ENCODE results near the gene CACNA1H.

DNA sequence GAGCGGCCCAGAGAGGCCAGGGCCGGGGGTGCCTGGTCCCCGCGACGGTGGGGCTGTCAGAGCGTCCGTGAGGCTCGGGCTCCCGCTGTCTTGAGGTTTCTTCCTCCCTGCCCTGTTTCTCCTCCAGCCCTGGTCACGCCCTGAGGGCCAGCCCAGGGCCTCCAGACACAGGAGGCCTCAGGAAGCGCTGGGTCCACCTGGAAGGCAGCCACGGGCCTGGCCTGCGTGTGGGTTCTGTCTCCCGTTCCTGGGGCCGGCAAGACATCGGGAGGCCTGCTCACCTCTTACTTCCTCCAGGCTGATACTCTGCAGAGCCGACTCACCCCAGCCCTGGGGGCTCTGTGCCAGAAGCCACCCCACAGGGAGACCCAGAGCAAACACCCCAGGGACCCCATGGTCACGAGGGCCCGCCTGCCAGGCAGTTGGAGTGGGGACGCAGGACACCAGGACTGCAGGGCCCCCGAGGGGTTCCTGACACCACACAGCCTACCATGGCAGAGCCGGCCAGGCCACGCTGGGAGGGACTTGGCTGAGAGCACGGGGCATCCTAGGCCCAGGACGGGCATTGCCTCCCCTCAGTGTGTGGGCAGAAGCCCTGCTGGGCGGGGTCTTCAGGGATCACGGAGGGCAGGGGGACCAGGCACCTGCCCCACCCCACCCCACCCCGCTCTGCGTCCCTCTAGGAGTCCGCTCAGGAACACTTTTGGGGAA is 18.9 kb upstream of the CACNA1H start:
- TF ChIP-seq EP300 (IDR thresholded peaks at IDR 0.05) (no peak), POLR2A (IDR thresholded peaks at IDR 0.05) (no peak)
- TF ChIP-seq, protein P1, sequence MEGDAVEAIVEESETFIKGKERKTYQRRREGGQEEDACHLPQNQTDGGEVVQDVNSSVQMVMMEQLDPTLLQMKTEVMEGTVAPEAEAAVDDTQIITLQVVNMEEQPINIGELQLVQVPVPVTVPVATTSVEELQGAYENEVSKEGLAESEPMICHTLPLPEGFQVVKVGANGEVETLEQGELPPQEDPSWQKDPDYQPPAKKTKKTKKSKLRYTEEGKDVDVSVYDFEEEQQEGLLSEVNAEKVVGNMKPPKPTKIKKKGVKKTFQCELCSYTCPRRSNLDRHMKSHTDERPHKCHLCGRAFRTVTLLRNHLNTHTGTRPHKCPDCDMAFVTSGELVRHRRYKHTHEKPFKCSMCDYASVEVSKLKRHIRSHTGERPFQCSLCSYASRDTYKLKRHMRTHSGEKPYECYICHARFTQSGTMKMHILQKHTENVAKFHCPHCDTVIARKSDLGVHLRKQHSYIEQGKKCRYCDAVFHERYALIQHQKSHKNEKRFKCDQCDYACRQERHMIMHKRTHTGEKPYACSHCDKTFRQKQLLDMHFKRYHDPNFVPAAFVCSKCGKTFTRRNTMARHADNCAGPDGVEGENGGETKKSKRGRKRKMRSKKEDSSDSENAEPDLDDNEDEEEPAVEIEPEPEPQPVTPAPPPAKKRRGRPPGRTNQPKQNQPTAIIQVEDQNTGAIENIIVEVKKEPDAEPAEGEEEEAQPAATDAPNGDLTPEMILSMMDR (IDR thresholded peaks at IDR 0.05): no peak
